ENCODE measurements around the gene MAGEB17. TPM values are rescaled to one million over a fixed set of nuclear protein-coding genes. Genes with fewer than 3 reads are reported as not detected.

MAGEB17 gene, protein sequence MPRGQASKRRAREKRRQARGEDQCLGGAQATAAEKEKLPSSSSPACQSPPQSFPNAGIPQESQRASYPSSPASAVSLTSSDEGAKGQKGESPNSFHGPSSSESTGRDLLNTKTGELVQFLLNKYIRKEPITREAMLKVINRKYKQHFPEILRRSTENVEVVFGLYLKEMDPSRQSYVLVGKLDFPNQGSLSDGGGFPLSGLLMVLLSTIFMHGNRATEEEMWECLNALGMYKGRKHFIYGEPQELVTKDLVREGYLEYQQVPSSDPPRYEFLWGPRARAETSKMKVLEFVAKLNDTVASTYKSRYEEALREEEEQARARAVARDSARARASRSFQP
- polyA plus RNA-seq (2011; rRNA removed) (not detected in 2 replicates), polyA minus RNA-seq (2011; rRNA and poly(A)+ RNA removed) (not detected in 2 replicates)

DNA sequence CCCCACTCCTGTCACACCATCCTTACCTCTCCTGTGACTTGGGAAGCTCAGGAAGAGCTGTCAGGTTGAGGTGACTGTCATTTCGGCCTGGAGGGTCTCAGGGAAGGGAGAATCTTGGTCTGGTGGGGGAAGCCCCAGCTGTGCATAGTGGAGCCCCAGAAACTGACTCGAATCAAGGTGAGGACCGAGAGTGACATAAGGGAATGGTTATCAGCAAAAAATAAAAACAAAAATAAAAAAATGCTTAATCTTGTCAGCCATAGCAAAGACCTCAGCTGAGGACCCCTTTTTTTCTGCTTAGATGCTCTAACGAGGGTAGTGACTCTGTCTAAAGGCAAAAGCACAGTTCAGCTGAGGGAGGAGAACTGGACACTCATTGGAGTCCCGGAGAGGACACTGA, at the start of gene MAGEB17:
Gene MAGEB17, plus strand, starts transcription at position 301 of the 400 bp plus-strand sequence. CDS start 2,902 bp downstream, outside the sequence.
- TF ChIP-seq, protein P1, sequence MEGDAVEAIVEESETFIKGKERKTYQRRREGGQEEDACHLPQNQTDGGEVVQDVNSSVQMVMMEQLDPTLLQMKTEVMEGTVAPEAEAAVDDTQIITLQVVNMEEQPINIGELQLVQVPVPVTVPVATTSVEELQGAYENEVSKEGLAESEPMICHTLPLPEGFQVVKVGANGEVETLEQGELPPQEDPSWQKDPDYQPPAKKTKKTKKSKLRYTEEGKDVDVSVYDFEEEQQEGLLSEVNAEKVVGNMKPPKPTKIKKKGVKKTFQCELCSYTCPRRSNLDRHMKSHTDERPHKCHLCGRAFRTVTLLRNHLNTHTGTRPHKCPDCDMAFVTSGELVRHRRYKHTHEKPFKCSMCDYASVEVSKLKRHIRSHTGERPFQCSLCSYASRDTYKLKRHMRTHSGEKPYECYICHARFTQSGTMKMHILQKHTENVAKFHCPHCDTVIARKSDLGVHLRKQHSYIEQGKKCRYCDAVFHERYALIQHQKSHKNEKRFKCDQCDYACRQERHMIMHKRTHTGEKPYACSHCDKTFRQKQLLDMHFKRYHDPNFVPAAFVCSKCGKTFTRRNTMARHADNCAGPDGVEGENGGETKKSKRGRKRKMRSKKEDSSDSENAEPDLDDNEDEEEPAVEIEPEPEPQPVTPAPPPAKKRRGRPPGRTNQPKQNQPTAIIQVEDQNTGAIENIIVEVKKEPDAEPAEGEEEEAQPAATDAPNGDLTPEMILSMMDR (IDR thresholded peaks at IDR 0.05; ENCODE audit: insufficient read depth, low read depth, low read length) = no peak

DNA sequence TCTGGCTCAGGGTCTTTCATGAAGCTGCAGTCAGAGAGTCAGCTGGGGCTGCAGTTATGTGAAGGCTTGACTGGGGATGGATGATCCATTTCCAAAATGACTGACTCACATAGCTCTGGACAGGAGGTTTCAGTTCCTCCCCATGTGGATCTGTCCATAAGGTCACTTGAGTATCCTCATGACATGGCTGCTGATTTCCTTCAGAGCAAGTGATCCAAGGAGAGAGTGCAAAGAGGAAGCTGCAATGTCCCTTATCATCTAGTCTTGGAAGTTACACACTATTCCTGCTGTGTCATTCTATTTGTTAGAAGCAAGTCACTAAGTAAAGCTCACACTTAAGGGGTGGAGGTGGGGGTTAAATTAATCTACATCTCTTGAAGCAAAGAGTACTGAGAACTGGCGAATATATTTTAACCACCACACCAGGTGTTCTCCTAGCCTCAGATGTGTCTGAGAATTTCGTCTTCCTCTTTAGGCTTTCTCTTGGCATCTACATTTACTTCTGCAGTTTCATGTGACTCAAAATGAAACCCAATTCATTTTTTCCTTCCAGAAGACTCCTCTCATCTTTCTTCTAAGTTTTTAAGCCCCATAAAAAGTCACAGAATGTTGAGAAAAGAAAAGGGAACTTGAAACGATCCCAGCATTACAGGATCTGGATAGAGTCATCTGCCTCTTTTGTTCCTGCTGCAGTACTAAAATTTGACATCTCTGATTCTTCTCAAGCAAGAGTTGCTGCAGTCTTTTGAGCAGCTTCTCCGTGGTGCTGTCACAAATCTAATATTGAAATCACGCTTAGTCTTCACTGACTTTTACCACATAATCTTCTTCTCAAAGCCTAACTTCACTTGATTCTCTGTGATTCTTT, 47.7 kb upstream of the MAGEB17 start:
- POLR2A ChIA-PET = no interaction called here
- CTCF ChIA-PET = no interaction called here
- H3K4me3 ChIP-seq (ENCODE audit: low read depth, low read length) = no peak overlapping the region
- TF ChIP-seq, protein P1 (IDR thresholded peaks at IDR 0.05; ENCODE audit: insufficient read depth, low read depth, low read length) = no peak
- H3K36me3 ChIP-seq (ENCODE audit: control insufficient read depth, insufficient read depth, low read length) = no peaks in the 10 kb centered on the region
- no peaks in the 10 kb centered on the region for H3K27me3 ChIP-seq (ENCODE audit: control insufficient read depth, insufficient read depth, low read length)
- DNase-seq (ENCODE audit: low read depth) = no peak

More for the DNA sequence above, at the start of gene MAGEB17:
- ChIA-PET CTCF (no interaction called here), POLR2A (no interaction called here)
- H3K27me3 ChIP-seq (ENCODE audit: control insufficient read depth, insufficient read depth, low read length) = no peaks in the 10 kb centered on the region
- no peaks in the 10 kb centered on the region for H3K36me3 ChIP-seq (ENCODE audit: control insufficient read depth, insufficient read depth, low read length)
- no peak for DNase-seq (ENCODE audit: low read depth)
- H3K4me3 ChIP-seq (ENCODE audit: low read depth, low read length) = no peak within 1 kb of the TSS

DNA sequence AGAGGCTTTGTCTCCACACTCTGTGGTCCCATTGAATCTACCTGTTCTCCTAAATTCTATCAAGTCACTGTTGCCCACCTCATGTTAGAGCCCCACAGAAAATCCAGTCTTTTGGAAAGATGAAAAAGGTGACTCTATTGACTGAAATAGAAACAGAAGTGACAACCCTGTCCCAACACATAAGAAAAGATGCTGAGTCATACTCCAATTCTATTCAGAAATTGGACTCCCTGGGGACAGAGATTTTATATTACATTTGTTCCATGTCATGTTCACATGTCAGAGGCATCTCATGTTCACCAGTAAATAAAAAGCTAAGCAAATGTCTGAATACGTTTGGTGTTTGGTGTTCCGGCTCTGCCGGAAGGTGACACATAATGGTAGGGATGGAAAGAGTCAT, 46.9 kb upstream of the MAGEB17 start:
- ChIA-PET CTCF (no interaction called here), POLR2A (no interaction called here)
- TF ChIP-seq, protein P1 (IDR thresholded peaks at IDR 0.05; ENCODE audit: insufficient read depth, low read depth, low read length) = no peak
- no peak overlapping the region for H3K4me3 ChIP-seq (ENCODE audit: low read depth, low read length)
- DNase-seq (ENCODE audit: low read depth) = no peak
- no peaks in the 10 kb centered on the region for H3K27me3 ChIP-seq (ENCODE audit: control insufficient read depth, insufficient read depth, low read length)
- no peaks in the 10 kb centered on the region for H3K36me3 ChIP-seq (ENCODE audit: control insufficient read depth, insufficient read depth, low read length)

DNA sequence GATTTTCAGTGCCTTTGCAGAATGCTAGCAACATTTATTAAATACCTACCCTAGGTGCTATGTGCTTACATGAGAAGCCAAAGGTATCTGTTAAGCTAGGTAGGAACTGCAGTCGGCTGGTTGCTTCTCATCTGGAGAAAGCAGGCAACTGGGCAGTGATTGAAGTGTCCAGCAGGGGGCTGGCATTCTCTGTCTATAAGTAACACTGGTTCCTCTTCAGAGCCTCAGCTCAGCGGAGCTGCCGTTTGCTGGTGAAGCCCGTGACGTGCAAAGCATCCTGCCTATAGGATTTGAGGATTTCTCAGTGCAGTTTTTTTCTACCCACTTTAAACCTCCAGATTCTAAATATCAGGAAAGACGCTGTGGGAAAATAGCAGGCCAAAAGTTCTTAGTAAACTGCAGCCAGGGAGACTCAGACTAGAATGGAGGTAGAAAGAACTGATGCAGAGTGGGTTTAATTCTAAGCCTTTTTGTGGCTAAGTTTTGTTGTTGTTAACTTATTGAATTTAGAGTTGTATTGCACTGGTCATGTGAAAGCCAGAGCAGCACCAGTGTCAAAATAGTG, 44.0 kb upstream of the MAGEB17 start, which contains the start of gene GRPR:
Gene GRPR, plus strand, starts transcription at position 344 of the 565 bp plus-strand sequence. CDS start 389 bp downstream, outside the sequence.
- no peaks in the 10 kb centered on the region for H3K27me3 ChIP-seq (ENCODE audit: control insufficient read depth, insufficient read depth, low read length)
- no peak within 1 kb of the TSS for H3K4me3 ChIP-seq (ENCODE audit: low read depth, low read length)
- peak; percentile 19 for DNase-seq (ENCODE audit: low read depth)
- TF ChIP-seq, protein P1 (IDR thresholded peaks at IDR 0.05; ENCODE audit: insufficient read depth, low read depth, low read length) = peak; percentile 73
- ChIA-PET POLR2A (no interaction called here), CTCF (interaction anchor here (0.6 to 1.8 kb wide), 9 partner anchors 11 to 573 kb away, joined by 3 to 9 read pairs (median 3); no protein-coding TSS in a partner anchor)
- H3K36me3 ChIP-seq (ENCODE audit: control insufficient read depth, insufficient read depth, low read length) = no peaks in the 10 kb centered on the region
